ENCODE measurements around the gene SHISA6. TPM values are rescaled to one million over a fixed set of nuclear protein-coding genes. Genes with fewer than 3 reads are reported as not detected.
A peak's percentile ranks its signal among the peaks of the same experiment; 100 is the strongest.

SHISA6 gene
- total RNA-seq, 4 donors from 2014 or later = 0.45 to 4.9 (median 3.3) TPM

- 10% methylated on average over 1 of the region's 1 CpG for WGBS
- no peak for DNase-seq (ENCODE audit: low spot score in 2 of 2)
- Histone ChIP-seq H3K36me3 (no peaks in the 10 kb centered on the region), H3K4me1 (no peaks in the 10 kb centered on the region), H3K27me3 (peaks cover 3% of the 10 kb centered on the region), H3K9me3 (no peaks in the 10 kb centered on the region), H3K4me3 (no peak overlapping the region), H3K27ac (no peak overlapping the region)
- TF ChIP-seq POLR2AphosphoS5 (IDR thresholded peaks at IDR 0.05) = peak in 1 of 3 donors; percentile 16
- TF ChIP-seq CTCF (IDR thresholded peaks at IDR 0.05) = no peak
These were observed 320.3 kb downstream of the SHISA6 start for GRCh38 chr17:11561281-11561680.

- no peak overlapping the region for H3K4me3 ChIP-seq
- H3K27me3 ChIP-seq = peaks cover 3% of the 10 kb centered on the region
- 55% methylated on average over 2 of the region's 2 CpGs for WGBS
- H3K27ac ChIP-seq = no peak overlapping the region
- no peak for DNase-seq (ENCODE audit: low spot score in 2 of 2)
- no peak for TF ChIP-seq EP300 (IDR thresholded peaks at IDR 0.05)
- TF ChIP-seq CTCF (IDR thresholded peaks at IDR 0.05) = no peak
- H3K36me3 ChIP-seq = no peaks in the 10 kb centered on the region
- H3K4me1 ChIP-seq = no peaks in the 10 kb centered on the region
- H3K9me3 ChIP-seq = no peaks in the 10 kb centered on the region
These were observed 320.7 kb downstream of the SHISA6 start for GRCh38 chr17:11561702-11562101.

GRCh38 chr17:11564589-11565380 is 323.8 kb downstream of the SHISA6 start:
- no peak for TF ChIP-seq EP300 (IDR thresholded peaks at IDR 0.05)
- TF ChIP-seq POLR2AphosphoS5 (IDR thresholded peaks at IDR 0.05) = no peak
- no peak for TF ChIP-seq CTCF (IDR thresholded peaks at IDR 0.05)
- TF ChIP-seq POLR2A (IDR thresholded peaks at IDR 0.05) = no peak
- no peak for DNase-seq (ENCODE audit: low spot score in 2 of 2)
- no peaks in the 10 kb centered on the region for H3K36me3 ChIP-seq
- H3K27ac ChIP-seq = no peak overlapping the region
- peaks cover 3% of the 10 kb centered on the region for H3K27me3 ChIP-seq
- H3K9me3 ChIP-seq = no peaks in the 10 kb centered on the region
- H3K4me3 ChIP-seq = no peak overlapping the region
- 37% methylated on average over 3 of the region's 3 CpGs for whole genome bisulfite sequencing
- no peaks in the 10 kb centered on the region for H3K4me1 ChIP-seq

- Histone ChIP-seq H3K9me3 (no peaks in the 10 kb centered on the region), H3K36me3 (no peaks in the 10 kb centered on the region), H3K4me1 (no peaks in the 10 kb centered on the region), H3K27me3 (peaks cover 3% of the 10 kb centered on the region), H3K27ac (no peak overlapping the region), H3K4me3 (no peak overlapping the region)
- WGBS = 44% methylated on average over 3 of the region's 4 CpGs
- TF ChIP-seq POLR2AphosphoS5 (IDR thresholded peaks at IDR 0.05) (no peak), POLR2A (IDR thresholded peaks at IDR 0.05) (no peak), EP300 (IDR thresholded peaks at IDR 0.05) (no peak), CTCF (IDR thresholded peaks at IDR 0.05) (no peak)
- no peak for DNase-seq (ENCODE audit: low spot score in 2 of 2)
These were observed 324.6 kb downstream of the SHISA6 start for GRCh38 chr17:11565591-11565990.

GRCh38 chr17:11578998-11579397 is 338.0 kb downstream of the SHISA6 start:
- 84% methylated on average over 3 of the region's 3 CpGs for WGBS
- H3K27ac ChIP-seq = no peak overlapping the region
- TF ChIP-seq CTCF (IDR thresholded peaks at IDR 0.05) (no peak), POLR2AphosphoS5 (IDR thresholded peaks at IDR 0.05) (no peak), EP300 (IDR thresholded peaks at IDR 0.05) (no peak), POLR2A (IDR thresholded peaks at IDR 0.05) (no peak)
- no peaks in the 10 kb centered on the region for H3K9me3 ChIP-seq
- H3K4me1 ChIP-seq = no peaks in the 10 kb centered on the region
- no peak overlapping the region for H3K4me3 ChIP-seq
- DNase-seq (ENCODE audit: low spot score in 2 of 2) = no peak
- H3K27me3 ChIP-seq = no peaks in the 10 kb centered on the region
- no peaks in the 10 kb centered on the region for H3K36me3 ChIP-seq
